Activated CD4-positive, CD25-positive, alpha-beta regulatory T cell treated with anti-CD3 and anti-CD28 coated beads, Interleukin-2, amount 50 U/mL, for 72 hours (primary cell): Measurements from ENCODE around the gene PRSS21.
A peak's percentile ranks its signal among the peaks of the same experiment; 100 is the strongest.

Source experiments
- DNase-seq: peaks from one replicate; pipeline ENCODE4 v3.0.0; 2021

The PRSS21 gene

GRCh38 chr16:2779978-2780898 lies 36.8 kb upstream of the PRSS21 start:
- DNase-seq = no peak

- DNase-seq = no peak
These were observed 34.3 kb upstream of the PRSS21 start for GRCh38 chr16:2782583-2783351.

- DNase-seq = no peak
These were observed 33.3 kb upstream of the PRSS21 start for GRCh38 chr16:2783581-2784357.

GRCh38 chr16:2784358-2785100 lies 32.5 kb upstream of the PRSS21 start:
- DNase-seq = peak; percentile 25

GRCh38 chr16:2785101-2785991 lies 31.7 kb upstream of the PRSS21 start:
- peak; percentile 45 for DNase-seq

GRCh38 chr16:2786061-2786825 lies 30.8 kb upstream of the PRSS21 start:
- DNase-seq = no peak

GRCh38 chr16:2786826-2787151 lies 30.2 kb upstream of the PRSS21 start:
- no peak for DNase-seq

- no peak for DNase-seq
These were observed 29.6 kb upstream of the PRSS21 start, which contains the start of gene PRSS33 for GRCh38 chr16:2787406-2787805. TSS of gene PRSS33 (minus strand) at chr16:2787560. CDS start at chr16:2786547, 1,013 bp downstream.

- DNase-seq = no peak
These were observed 29.1 kb upstream of the PRSS21 start for GRCh38 chr16:2787961-2788360.

- DNase-seq = no peak
These were observed 26.4 kb upstream of the PRSS21 start for GRCh38 chr16:2790631-2791030.

- DNase-seq = no peak
These were observed 25.9 kb upstream of the PRSS21 start for GRCh38 chr16:2791174-2791573.

- no peak for DNase-seq
These were observed 24.1 kb upstream of the PRSS21 start for GRCh38 chr16:2792940-2793339.

GRCh38 chr16:2795395-2796143 lies 21.5 kb upstream of the PRSS21 start:
- DNase-seq = no peak

GRCh38 chr16:2798723-2799204 lies 18.3 kb upstream of the PRSS21 start:
- DNase-seq = no peak

GRCh38 chr16:2799205-2799858 lies 17.7 kb upstream of the PRSS21 start:
- DNase-seq = no peak

- no peak for DNase-seq
These were observed 17.2 kb upstream of the PRSS21 start for GRCh38 chr16:2799859-2800226.

- DNase-seq = no peak
These were observed 13.4 kb upstream of the PRSS21 start for GRCh38 chr16:2803545-2804195.

- DNase-seq = no peak
These were observed 12.3 kb upstream of the PRSS21 start for GRCh38 chr16:2804728-2805127.

- no peak for DNase-seq
These were observed 10.8 kb upstream of the PRSS21 start for GRCh38 chr16:2806286-2806685.
